ENCODE data around the gene IL36A. TPM values are rescaled to one million over a fixed set of nuclear protein-coding genes. Genes with fewer than 3 reads are reported as not detected.

The IL36A gene
- total RNA-seq, 2 donors from 2014 or later = not detected

DNA sequence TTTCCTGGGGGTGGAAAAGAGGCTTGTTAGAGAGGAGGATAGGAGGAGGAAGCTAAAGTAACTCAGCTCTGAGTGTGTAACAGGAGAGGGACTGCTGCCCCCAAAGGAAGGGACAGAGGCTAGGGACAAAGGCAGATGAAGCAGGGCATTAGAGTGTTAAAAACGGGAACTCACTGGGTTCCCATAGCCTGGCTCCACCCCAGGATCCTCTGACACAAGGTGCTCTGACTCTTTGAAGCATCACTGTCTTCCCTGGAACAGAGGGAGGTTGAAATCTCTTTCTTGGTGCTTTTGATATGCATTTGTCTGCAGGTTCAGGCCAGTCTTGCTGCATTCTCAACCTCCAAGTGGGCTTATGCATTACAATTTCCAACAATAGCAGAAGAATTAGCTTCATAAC, 22.9 kb downstream of the IL36A start:
- Histone ChIP-seq H3K36me3 (no peaks in the 10 kb centered on the region), H3K9me3 (no peaks in the 10 kb centered on the region), H3K4me1 (ENCODE audit: control insufficient read depth in 1 of 2, low read depth in 2 of 2) (no peaks in the 10 kb centered on the region), H3K27ac (no peak overlapping the region), H3K4me3 (no peak overlapping the region), H3K27me3 (replicated peaks; ENCODE audit: insufficient read depth) (no peaks in the 10 kb centered on the region)
- DNase-seq (ENCODE audit: low spot score) = no peak
- TF ChIP-seq, protein P1, sequence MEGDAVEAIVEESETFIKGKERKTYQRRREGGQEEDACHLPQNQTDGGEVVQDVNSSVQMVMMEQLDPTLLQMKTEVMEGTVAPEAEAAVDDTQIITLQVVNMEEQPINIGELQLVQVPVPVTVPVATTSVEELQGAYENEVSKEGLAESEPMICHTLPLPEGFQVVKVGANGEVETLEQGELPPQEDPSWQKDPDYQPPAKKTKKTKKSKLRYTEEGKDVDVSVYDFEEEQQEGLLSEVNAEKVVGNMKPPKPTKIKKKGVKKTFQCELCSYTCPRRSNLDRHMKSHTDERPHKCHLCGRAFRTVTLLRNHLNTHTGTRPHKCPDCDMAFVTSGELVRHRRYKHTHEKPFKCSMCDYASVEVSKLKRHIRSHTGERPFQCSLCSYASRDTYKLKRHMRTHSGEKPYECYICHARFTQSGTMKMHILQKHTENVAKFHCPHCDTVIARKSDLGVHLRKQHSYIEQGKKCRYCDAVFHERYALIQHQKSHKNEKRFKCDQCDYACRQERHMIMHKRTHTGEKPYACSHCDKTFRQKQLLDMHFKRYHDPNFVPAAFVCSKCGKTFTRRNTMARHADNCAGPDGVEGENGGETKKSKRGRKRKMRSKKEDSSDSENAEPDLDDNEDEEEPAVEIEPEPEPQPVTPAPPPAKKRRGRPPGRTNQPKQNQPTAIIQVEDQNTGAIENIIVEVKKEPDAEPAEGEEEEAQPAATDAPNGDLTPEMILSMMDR (IDR thresholded peaks at IDR 0.05) = no peak
- ATAC-seq (ENCODE audit: insufficient number of reproducible peaks, low FRiP score, low read depth) = no peak

DNA sequence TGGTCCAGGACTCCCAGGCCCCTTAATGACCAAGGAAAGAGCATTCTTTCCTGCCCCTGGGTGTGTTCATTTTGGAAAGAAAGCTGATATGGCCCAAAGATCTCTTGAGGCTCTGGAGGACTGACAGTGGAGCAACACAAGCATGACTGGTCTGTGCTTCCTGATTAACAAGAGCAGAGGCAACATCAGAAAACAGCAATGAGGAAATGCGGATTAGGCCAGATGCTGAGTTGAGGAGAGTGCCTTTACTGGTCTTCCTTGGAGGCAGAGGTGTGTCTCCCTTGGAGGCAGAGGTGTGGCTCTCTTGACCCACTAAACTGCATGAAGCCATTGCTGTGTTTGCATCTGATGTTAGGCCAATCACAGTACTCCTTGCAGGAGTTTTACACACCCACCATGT, 27.5 kb downstream of the IL36A start:
- DNase-seq (ENCODE audit: low spot score) (no peak), ATAC-seq (ENCODE audit: insufficient number of reproducible peaks, low FRiP score, low read depth) (no peak)
- TF ChIP-seq, protein P1 (IDR thresholded peaks at IDR 0.05) = no peak
- H3K27ac ChIP-seq = no peak overlapping the region
- H3K27me3 ChIP-seq (replicated peaks; ENCODE audit: insufficient read depth) = no peaks in the 10 kb centered on the region
- H3K4me3 ChIP-seq = no peak overlapping the region
- H3K4me1 ChIP-seq (ENCODE audit: control insufficient read depth in 1 of 2, low read depth in 2 of 2) = no peaks in the 10 kb centered on the region
- no peaks in the 10 kb centered on the region for H3K9me3 ChIP-seq
- H3K36me3 ChIP-seq = no peaks in the 10 kb centered on the region

GRCh38 chr2:113034016-113034415, 28.8 kb downstream of the IL36A start:
- no peaks in the 10 kb centered on the region for H3K4me1 ChIP-seq (ENCODE audit: control insufficient read depth in 1 of 2, low read depth in 2 of 2)
- no peak overlapping the region for H3K4me3 ChIP-seq
- H3K9me3 ChIP-seq = no peaks in the 10 kb centered on the region
- ATAC-seq (ENCODE audit: insufficient number of reproducible peaks, low FRiP score, low read depth) (no peak), DNase-seq (ENCODE audit: low spot score) (no peak)
- H3K27ac ChIP-seq = no peak overlapping the region
- H3K36me3 ChIP-seq = no peaks in the 10 kb centered on the region
- TF ChIP-seq, protein P1 (IDR thresholded peaks at IDR 0.05) = no peak
- H3K27me3 ChIP-seq (replicated peaks; ENCODE audit: insufficient read depth) = no peaks in the 10 kb centered on the region

DNA sequence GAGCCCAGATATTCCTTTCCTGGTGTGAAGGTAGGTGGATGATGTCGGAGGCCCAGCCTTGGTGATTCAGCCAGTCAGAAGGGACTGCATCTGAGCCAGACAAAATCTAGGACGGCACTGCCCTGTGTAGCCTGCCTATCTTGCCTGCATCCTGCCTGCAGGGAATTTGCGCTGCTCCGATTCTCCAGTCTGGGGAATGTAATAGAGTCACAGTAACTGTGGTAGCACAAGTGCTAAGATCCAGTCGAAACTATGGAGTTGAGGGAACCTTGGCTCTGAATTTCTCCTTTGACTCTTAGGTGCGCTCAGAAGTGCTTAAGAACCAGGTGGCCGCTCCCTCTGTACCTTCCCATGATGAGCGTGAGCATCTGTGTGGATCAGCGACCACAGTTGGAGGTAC, 31.5 kb downstream of the IL36A start:
- Histone ChIP-seq H3K36me3 (no peaks in the 10 kb centered on the region), H3K4me1 (ENCODE audit: control insufficient read depth in 1 of 2, low read depth in 2 of 2) (no peaks in the 10 kb centered on the region), H3K4me3 (no peak overlapping the region), H3K9me3 (no peaks in the 10 kb centered on the region), H3K27me3 (replicated peaks; ENCODE audit: insufficient read depth) (no peaks in the 10 kb centered on the region), H3K27ac (no peak overlapping the region)
- DNase-seq (ENCODE audit: low spot score) (no peak), ATAC-seq (ENCODE audit: insufficient number of reproducible peaks, low FRiP score, low read depth) (no peak)
- TF ChIP-seq, protein P1 (IDR thresholded peaks at IDR 0.05) = no peak

GRCh38 chr2:113038291-113038690, 33.0 kb downstream of the IL36A start:
- no peak for ATAC-seq (ENCODE audit: insufficient number of reproducible peaks, low FRiP score, low read depth)

More at GRCh38 chr2:113038291-113038690, 33.0 kb downstream of the IL36A start:
- Histone ChIP-seq H3K36me3 (no peaks in the 10 kb centered on the region), H3K27ac (no peak overlapping the region), H3K4me3 (no peak overlapping the region), H3K4me1 (ENCODE audit: control insufficient read depth in 1 of 2, low read depth in 2 of 2) (no peaks in the 10 kb centered on the region), H3K9me3 (no peaks in the 10 kb centered on the region), H3K27me3 (replicated peaks; ENCODE audit: insufficient read depth) (no peaks in the 10 kb centered on the region)
- DNase-seq (ENCODE audit: low spot score) = no peak
- TF ChIP-seq, protein P1 (IDR thresholded peaks at IDR 0.05) = no peak
